Motor neuron (in vitro differentiated cells): ENCODE results near the gene ZNF556. TPM values are rescaled to one million over a fixed set of nuclear protein-coding genes. Genes with fewer than 3 reads are reported as not detected.
"Not testable (repeated sequence)": the region's sequence is repeated elsewhere in the genome, so short reads cannot be mapped to it uniquely, and the experiment has no call there.

Experiments
- ATAC-seq, 8 experiments: fragments of 200-7000 bp; cut with Tn5 transposase; replicated peaks in 6 of 8; 2 replicates each; pipeline ENCODE4 v1.8.0; 2021; ENCODE audit warnings: mild to moderate bottlenecking in 8 of 8, moderate library complexity in 8 of 8
- H3K27ac ChIP-seq, 2 donors: fragments of 250-450 bp; sonication (Bioruptor Pico); 2 replicates each; pipeline ENCODE4 v1.9.0; 2021; ENCODE audit warnings: antibody characterized with exemption in 2 of 2, mild to moderate bottlenecking in 2 of 2, moderate library complexity in 1 of 2
- H3K4me1 ChIP-seq, 2 donors: fragments of 250-450 bp; sonication (Bioruptor Pico); replicated peaks in 1 of 2; 2 replicates each; pipeline ENCODE4 v1.6.1; 2021; ENCODE audit warnings: antibody characterized with exemption in 2 of 2, mild to moderate bottlenecking in 2 of 2, moderate library complexity in 1 of 2
- H3K4me3 ChIP-seq, 5 donors: fragments of 250-450 bp; sonication (Bioruptor Pico); 2 replicates each; pipeline ENCODE4 v1.9.0; 2021; ENCODE audit warnings: antibody characterized with exemption in 5 of 5, mild to moderate bottlenecking in 5 of 5, moderate library complexity in 4 of 5
- WGBS, 10 experiments: fragments of 450-650 bp; shearing (Covaris generic); methylation state at CpG; one replicate each; pipeline ENCODE4 v1.0.0; 2022; 5-methylcytosine and 5-hydroxymethylcytosine counted together
- in situ Hi-C, 9 experiments: fragments of 400-800 bp; cut with MboI; loops; one replicate each; pipeline ENCODE4 v1.15.0; 2021; ENCODE audit warnings: low sequenced_read_pairs in 9 of 9, low pct_unique_long_range_greater_than_20kb in 2 of 9; ENCODE audit not compliant: unreplicated experiment in 9 of 9
- total RNA-seq, 8 experiments: library from RNA; unstranded; fragments of 300-600 nt; gene quantifications; 2 replicates each; pipeline versions ENCODE4 v1.2.3 to v1.2.4, GENCODE V29; 2022

Gene ZNF556
- total RNA-seq, 8 experiments from 2014 or later, result 0.07 to 1.1 (median 0.17) TPM

DNA sequence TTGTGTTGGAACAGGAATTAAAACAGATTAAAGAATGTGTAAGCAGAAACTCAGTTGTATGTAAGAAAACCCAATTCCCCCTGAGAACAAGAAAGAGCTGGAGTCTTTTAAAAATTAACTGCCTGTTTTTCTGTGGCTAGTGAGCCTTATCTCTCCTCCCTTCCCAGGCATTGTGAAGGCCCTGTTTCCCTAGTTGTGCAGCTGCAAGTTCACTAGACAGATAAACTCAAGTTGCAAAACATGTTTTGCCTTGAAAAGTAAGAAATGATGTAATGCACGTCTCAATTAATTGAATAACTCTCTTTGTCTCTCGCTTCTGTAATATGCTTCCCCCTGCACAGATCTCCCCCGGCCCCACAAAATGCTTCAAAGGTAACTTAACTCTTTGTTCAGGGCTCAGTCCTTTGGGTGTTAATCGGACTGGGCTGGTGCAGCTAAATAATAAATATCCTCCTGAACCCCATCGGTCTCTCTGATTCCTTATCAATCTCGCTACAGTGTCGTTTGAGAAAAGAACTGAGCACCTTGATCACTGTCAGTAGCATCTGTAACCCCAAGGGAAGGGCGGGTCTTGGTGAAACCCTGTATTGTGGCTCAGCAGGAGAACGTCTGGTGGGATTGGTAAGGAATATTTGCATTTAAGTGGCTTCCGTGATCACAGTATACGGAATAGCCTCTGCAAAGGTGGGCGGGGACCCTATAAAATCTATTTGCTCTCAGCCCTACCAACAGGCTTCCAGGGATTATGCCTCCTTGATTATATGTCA, 1.6 kb upstream of the ZNF556 start:
- no peak overlapping the region for H3K4me3 ChIP-seq
- no peak for ATAC-seq
- no peak overlapping the region for H3K27ac ChIP-seq
- H3K4me1 ChIP-seq, result no peaks in the 10 kb centered on the region
- in situ Hi-C loops, result no loop called here
- 44 to 78% (median 61%) methylated on average over 3 to 9 of the region's 12 CpGs; no CpG with 5 or more reads in 1 of the 10 experiments for WGBS, 10 experiments

DNA sequence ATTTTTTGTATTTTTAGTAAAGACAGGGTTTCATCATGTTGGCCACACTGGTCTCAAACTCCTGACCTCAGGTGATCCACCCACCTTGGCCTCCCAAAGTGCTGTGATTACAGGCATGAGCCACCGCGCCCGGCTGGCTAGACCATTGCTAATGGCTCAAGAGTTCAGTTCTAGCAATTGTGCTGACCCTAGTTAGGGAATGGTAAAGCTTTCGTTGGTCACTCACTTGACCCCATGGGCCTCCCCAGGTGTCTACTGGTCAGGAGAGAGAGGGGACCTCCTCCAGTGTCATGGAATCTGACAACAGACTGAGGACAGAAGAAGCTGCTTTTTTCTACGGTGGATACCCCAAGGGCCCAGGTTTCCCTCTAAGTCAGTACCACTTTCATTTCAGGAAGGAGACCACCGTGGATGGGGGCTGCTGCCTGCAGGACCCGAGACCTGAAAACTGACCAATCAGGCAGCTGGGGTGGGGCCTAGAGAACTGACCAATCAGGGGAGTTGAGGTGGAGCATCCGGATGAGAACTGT, 575 bp upstream of the ZNF556 start:
- no peaks in the 10 kb centered on the region for H3K4me1 ChIP-seq
- in situ Hi-C loops, result no loop called here
- 0 to 100% (median 73%) methylated on average over 1 to 8 of the region's 8 CpGs; no CpG with 5 or more reads in 4 of the 10 experiments for WGBS, 10 experiments
- no peak for ATAC-seq
- H3K27ac ChIP-seq, result no peak overlapping the region
- H3K4me3 ChIP-seq, result no peak overlapping the region

GRCh38 chr19:2869618-2870017, 2.5 kb downstream of the ZNF556 start:
- no peak for ATAC-seq
- no peaks in the 10 kb centered on the region for H3K4me1 ChIP-seq
- no peak overlapping the region for H3K4me3 ChIP-seq
- in situ Hi-C loops, result no loop called here
- H3K27ac ChIP-seq, result no peak overlapping the region
- 33 to 88% (median 57%) methylated on average over 1 to 4 of the region's 10 CpGs; no CpG with 5 or more reads in 4 of the 10 experiments for WGBS, 10 experiments

DNA sequence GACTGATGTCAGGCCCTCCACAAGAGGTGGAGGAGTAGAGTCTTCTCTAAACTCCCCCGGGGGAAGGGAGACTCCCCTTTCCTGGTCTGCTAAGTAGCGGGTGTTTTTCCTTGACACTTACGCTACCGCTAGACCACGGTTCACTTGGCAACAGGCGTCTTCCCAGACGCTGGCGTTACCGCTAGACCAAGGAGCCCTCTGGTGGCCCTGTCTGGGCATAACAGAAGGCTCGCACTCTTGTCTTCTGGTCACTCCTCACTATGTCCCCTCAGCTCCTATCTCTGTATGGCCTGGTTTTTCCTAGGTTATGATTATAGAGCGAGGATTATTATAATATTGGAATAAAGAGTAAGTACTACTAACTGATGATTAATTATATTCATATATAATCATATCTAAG, 5.0 kb downstream of the ZNF556 start:
- H3K4me3 ChIP-seq, ATAC-seq, in situ Hi-C loops, H3K27ac ChIP-seq, H3K4me1 ChIP-seq: not testable (repeated sequence)
- no CpG with 5 or more reads among the region's 11 CpGs for WGBS, 10 experiments

DNA sequence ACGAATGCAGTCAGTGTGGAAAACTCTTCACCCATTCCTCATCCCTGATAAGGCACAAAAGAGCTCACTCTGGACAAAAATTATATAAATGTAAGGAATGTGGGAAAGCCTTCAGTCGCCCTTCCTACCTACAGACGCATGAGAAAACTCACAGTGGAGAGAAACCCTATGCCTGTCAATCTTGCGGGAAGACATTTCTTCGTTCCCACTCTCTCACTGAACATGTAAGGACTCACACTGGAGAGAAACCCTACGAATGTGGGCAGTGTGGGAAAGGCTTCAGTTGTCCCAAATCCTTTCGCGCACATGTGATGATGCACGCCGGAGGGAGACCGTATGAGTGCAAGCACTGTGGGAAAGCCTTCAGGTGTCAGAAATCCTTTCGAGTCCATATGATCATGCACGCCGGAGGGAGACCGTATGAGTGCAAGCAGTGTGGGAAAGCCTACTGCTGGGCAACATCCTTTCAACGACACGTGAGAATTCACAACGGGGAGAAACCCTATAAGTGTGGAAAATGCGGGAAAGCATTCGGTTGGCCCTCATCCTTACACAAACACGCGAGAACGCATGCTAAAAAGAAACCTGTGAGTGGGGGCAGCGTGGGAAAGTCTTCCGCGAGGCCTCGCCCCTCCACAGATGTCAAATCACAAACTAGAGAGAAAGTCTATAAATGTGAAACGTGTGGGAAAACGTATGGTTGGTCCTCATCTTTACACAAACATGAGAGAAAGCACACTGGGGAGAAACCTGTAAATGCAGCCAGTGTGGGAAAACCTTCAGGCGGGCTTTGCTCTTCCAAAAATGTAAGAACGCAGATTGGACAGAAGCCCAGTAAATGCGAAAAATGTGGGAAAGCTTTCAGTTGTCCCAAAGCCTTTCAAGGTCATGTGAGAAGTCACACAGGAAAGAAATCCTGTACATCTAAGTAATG, 10.5 kb downstream of the ZNF556 start:
- WGBS, 10 experiments, result 62 to 100% (median 83%) methylated on average over 2 to 27 of the region's 32 CpGs
- in situ Hi-C loops, result loop anchor here in 1 of 9 experiments (25.0 kb wide), 1 partner anchor 215 kb away; no protein-coding TSS in a partner anchor
- no peak overlapping the region for H3K4me3 ChIP-seq
- no peaks in the 10 kb centered on the region for H3K4me1 ChIP-seq
- no peak for ATAC-seq
- H3K27ac ChIP-seq, result no peak overlapping the region

DNA sequence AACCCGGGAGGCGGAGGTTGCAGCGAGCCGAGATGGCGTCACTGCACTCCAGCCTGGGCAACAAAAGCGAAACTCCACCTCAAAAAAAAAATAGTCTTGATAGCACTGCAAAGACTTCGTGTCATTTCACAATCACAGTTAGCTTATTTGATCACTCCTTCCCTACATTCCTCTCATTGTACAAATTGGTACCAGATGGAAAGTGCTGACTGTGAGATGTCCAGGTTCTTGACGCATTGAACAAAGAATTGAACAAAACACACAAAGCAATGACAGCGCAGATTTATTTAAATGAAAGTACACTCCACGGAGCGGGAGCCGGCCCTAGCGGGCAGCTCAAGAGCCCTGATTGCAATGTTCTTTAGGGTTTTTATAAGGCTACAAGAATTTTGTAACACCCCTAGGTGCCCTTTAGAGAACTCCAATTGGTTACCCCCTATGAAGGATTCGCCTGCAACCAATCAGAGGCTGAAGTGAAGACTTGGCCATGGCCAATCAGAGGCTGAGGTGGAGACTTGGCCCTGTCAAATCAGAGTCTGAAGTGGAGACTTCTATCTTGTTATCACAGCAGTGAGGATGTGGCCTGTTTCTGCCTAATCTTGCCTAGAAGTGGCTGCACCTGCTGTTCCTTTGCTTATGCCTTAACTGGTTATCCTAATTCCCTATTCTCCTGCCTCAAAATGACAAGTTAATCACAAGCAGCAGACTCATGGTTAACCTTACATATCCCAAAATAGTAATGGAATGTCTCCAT, 16.7 kb downstream of the ZNF556 start:
- in situ Hi-C loops, result loop anchor here in 1 of 9 experiments (25.0 kb wide), 1 partner anchor 222 kb away; no protein-coding TSS in a partner anchor
- Histone ChIP-seq H3K27ac (no peak overlapping the region), H3K4me3 (no peak overlapping the region), H3K4me1 (peaks cover 2 to 3% of the 10 kb centered on the region in 2 donors)
- ATAC-seq, result no peak
- WGBS, 10 experiments, result 8 to 100% (median 72%) methylated on average over 1 to 13 of the region's 14 CpGs; no CpG with 5 or more reads in 2 of the 10 experiments

DNA sequence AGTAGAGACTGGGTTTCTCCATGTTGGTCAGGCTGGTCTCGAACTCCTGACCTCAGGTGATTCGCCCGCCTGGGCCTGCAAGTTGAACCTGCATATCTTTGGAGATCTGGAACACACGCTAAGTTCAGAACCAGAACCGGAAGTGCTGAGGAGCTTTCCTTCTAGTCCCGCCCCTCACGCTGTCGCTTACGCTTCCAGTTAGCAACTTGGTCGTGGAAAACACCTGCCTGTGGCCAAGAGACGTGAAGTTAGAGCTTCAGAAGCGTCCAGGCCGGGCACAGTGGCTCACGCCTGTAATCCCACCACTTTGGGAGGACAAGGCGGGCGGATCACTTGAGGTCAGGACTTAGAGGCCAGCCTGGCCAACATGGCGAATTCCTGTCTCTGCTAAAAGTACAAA, 18.6 kb downstream of the ZNF556 start:
- peaks cover 2 to 3% of the 10 kb centered on the region in 2 donors for H3K4me1 ChIP-seq

DNA sequence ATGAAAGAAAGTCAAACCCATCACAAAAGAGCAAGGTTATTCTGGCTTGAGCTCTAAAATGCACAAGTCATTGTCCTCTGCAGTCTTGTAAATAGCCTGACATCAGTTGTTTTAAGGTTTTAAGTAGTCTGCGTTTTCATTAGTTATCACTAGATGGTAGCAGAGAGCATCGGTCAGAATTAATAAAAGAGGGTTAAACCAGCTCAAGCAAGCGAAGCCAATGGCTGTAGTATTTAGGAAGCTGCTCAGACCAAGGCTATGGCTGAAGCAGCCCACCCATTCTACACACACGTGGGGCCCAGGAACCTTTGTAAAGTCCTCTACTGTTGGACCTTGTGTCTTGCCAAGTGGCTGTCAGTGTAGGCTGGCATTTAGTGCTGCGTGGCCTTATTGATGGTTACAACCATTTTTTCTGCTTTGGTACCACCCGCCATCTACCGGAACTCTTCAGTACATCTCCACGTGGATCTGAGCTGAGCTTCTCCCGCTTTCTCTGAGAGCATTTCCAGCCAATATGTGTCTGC, 20.3 kb downstream of the ZNF556 start:
- H3K4me1 ChIP-seq, result peaks cover 2 to 3% of the 10 kb centered on the region in 2 donors
- H3K27ac ChIP-seq, result no peak overlapping the region
- ATAC-seq, result peak; percentile 74 to 96 (median 88)
- WGBS, 10 experiments, result 5 to 81% (median 28%) methylated on average over 2 to 9 of the region's 9 CpGs; no CpG with 5 or more reads in 1 of the 10 experiments
- H3K4me3 ChIP-seq, result no peak overlapping the region
- in situ Hi-C loops, result loop anchor here in 1 of 9 experiments (25.0 kb wide), 1 partner anchor 225 kb away; no protein-coding TSS in a partner anchor

More for the DNA sequence above, 18.6 kb downstream of the ZNF556 start:
- Histone ChIP-seq H3K27ac (no peak overlapping the region), H3K4me3 (no peak overlapping the region)
- ATAC-seq, result no peak
- 60 to 100% (median 82%) methylated on average over 1 to 10 of the region's 17 CpGs; no CpG with 5 or more reads in 2 of the 10 experiments for WGBS, 10 experiments
- in situ Hi-C loops, result loop anchor here in 1 of 9 experiments (25.0 kb wide), 1 partner anchor 223 kb away; no protein-coding TSS in a partner anchor

GRCh38 chr19:2888731-2889224, 21.6 kb downstream of the ZNF556 start:
- peak in 1 of 8 experiments; percentile 73 for ATAC-seq
- H3K4me3 ChIP-seq, result no peak overlapping the region
- no peak overlapping the region for H3K27ac ChIP-seq
- WGBS, 10 experiments, result 10 to 92% (median 83%) methylated on average over 4 to 10 of the region's 37 CpGs; no CpG with 5 or more reads in 5 of the 10 experiments
- H3K4me1 ChIP-seq, result peaks cover 2 to 3% of the 10 kb centered on the region in 2 donors
- in situ Hi-C loops, result loop anchor here in 1 of 9 experiments (25.0 kb wide), 1 partner anchor 226 kb away; no protein-coding TSS in a partner anchor

DNA sequence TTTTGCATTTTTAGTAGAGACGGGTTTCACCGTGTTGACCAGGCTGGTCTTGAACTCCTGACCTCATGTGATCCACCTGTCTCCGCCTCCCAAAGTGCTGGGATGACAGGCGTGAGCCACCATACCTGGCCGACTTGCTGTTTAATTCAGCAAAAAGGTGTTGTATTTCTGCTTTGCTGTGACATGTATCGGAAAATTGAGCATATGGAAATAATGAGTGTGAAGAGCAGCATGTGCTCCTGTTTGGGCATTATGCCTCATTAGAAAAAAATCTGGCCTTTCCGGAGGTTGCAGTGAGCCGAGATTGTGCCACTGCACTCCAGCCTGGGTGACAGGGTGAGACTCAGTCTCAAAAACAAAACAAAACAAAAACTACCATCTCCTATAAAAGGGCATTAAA, 23.4 kb downstream of the ZNF556 start:
- not testable (repeated sequence) for ATAC-seq, H3K4me3 ChIP-seq, H3K4me1 ChIP-seq, H3K27ac ChIP-seq
- in situ Hi-C loops, result loop anchor here in 1 of 9 experiments (25.0 kb wide), 1 partner anchor 228 kb away; no protein-coding TSS in a partner anchor
- 0 to 100% (median 75%) methylated on average over 1 to 8 of the region's 8 CpGs; no CpG with 5 or more reads in 1 of the 10 experiments for WGBS, 10 experiments

- WGBS, 10 experiments, result 22 to 79% (median 60%) methylated on average over 2 to 7 of the region's 8 CpGs
- no peak overlapping the region for H3K27ac ChIP-seq
- H3K4me3 ChIP-seq, result no peak overlapping the region
- H3K4me1 ChIP-seq, result no peaks in the 10 kb centered on the region
- in situ Hi-C loops, result loop anchor here in 1 of 9 experiments (25.0 kb wide), 1 partner anchor 234 kb away; no protein-coding TSS in a partner anchor
- ATAC-seq, result no peak
Observed at GRCh38 chr19:2896694-2897093, 29.6 kb downstream of the ZNF556 start.
